ENCODE measurements around the gene GMCL2. TPM values are rescaled to one million over a fixed set of nuclear protein-coding genes. Genes with fewer than 3 reads are reported as not detected.

The GMCL2 gene
- total RNA-seq, 2 donors from 2014 or later = not detected

DNA sequence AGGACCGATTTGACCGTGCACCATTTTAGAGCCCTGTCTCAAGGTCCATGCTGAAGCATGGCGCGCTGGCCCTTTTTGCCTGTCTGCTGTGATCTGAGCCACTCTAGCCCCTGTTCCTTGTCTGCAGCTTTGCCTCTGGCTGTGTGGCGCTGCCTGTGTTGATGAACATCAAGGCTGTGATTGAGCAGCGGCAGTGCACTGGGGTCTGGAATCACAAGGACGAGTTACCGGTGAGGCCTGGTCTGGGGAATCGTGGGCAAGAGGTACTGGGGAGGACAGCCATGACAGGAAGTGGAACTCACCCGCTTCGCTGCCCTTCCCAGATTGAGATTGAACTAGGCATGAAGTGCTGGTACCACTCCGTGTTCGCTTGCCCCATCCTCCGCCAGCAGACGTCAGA lies 39.8 kb downstream of the GMCL2 start:
- Mint-ChIP-seq H3K27me3 (ENCODE audit: insufficient read depth) (no peaks in the 10 kb centered on the region), H3K27ac (no peak overlapping the region), H3K36me3 (ENCODE audit: low read depth) (peaks cover 83% of the 10 kb centered on the region), H3K9me3 (no peaks in the 10 kb centered on the region), H3K4me1 (peaks cover 4% of the 10 kb centered on the region), H3K4me3 (no peak overlapping the region)
- no peaks in the 10 kb centered on the region for H3K4me1 ChIP-seq (ENCODE audit: control insufficient read depth, insufficient read depth, low read length)
- H3K4me3 ChIP-seq (ENCODE audit: low read length) = no peak overlapping the region
- TF ChIP-seq, protein P1, sequence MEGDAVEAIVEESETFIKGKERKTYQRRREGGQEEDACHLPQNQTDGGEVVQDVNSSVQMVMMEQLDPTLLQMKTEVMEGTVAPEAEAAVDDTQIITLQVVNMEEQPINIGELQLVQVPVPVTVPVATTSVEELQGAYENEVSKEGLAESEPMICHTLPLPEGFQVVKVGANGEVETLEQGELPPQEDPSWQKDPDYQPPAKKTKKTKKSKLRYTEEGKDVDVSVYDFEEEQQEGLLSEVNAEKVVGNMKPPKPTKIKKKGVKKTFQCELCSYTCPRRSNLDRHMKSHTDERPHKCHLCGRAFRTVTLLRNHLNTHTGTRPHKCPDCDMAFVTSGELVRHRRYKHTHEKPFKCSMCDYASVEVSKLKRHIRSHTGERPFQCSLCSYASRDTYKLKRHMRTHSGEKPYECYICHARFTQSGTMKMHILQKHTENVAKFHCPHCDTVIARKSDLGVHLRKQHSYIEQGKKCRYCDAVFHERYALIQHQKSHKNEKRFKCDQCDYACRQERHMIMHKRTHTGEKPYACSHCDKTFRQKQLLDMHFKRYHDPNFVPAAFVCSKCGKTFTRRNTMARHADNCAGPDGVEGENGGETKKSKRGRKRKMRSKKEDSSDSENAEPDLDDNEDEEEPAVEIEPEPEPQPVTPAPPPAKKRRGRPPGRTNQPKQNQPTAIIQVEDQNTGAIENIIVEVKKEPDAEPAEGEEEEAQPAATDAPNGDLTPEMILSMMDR (conservative IDR thresholded peaks at IDR 0.05) = no peak
- H3K9me3 ChIP-seq (ENCODE audit: control insufficient read depth, low read length) = no peaks in the 10 kb centered on the region
- DNase-seq = no peak
- no peak overlapping the region for H3K27ac ChIP-seq (ENCODE audit: low read depth, low read length)
- H3K36me3 ChIP-seq (ENCODE audit: control insufficient read depth, insufficient read depth, low read length) = peaks cover 77% of the 10 kb centered on the region
- H3K27me3 ChIP-seq (ENCODE audit: control insufficient read depth, insufficient read depth, low read length, poor library complexity, severe bottlenecking) = no peaks in the 10 kb centered on the region
- 86 to 88% methylated on average over 15 of the region's 15 CpGs for WGBS, 2 experiments (ENCODE audit: insufficient coverage in 1 of 2, insufficient read length in 1 of 2)
- no peak overlapping the region for H3K9ac ChIP-seq (ENCODE audit: extremely low read depth, low read length, poor library complexity, severe bottlenecking)

DNA sequence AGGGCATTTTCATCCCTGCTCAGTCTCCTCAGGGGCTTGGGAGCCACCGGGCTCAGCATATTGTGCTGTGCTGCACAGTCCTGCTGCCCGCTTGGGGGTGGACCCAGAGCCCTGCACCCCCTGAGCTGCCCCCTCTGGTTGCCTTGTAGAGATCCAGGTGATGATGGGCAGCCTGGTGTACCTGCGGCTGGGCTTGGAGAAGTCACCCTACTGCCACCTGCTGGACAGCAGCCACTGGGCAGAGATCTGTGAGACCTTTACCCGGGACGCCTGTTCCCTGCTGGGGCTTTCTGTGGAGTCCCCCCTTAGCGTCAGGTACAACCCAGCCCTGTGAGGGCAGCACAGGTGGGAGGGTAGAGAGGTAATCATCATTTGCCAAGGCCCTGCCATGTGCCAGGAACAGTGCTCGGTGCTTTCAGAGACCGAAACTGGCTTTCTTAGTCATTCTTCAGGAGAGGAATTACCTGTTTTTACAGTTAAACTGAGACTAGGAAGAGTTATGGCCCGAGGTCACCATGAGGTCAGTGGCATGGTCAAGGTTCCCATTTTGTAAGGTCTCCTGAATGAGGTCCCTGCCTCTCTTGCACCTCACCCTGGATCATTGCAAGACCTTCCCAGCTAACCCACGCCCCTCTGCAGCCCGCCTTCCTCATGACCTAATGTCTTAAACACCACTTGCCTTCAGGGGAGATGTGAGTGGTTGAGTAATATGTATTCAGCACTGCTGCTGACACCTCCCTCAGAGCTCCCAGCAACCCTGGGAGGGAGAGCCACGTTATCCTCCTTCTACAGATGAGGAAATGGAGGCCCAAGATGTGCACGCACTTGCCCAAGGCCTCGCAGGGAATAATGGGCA lies 41.0 kb downstream of the GMCL2 start:
- Mint-ChIP-seq H3K27me3 (ENCODE audit: insufficient read depth) (no peaks in the 10 kb centered on the region), H3K9me3 (no peaks in the 10 kb centered on the region), H3K4me3 (no peak overlapping the region), H3K36me3 (ENCODE audit: low read depth) (peaks cover 82% of the 10 kb centered on the region), H3K4me1 (no peaks in the 10 kb centered on the region), H3K27ac (peak overlapping the region; percentile 15)
- Histone ChIP-seq H3K36me3 (ENCODE audit: control insufficient read depth, insufficient read depth, low read length) (peaks cover 80% of the 10 kb centered on the region), H3K4me3 (ENCODE audit: low read length) (no peak overlapping the region), H3K27me3 (ENCODE audit: control insufficient read depth, insufficient read depth, low read length, poor library complexity, severe bottlenecking) (no peaks in the 10 kb centered on the region), H3K9me3 (ENCODE audit: control insufficient read depth, low read length) (no peaks in the 10 kb centered on the region), H3K4me1 (ENCODE audit: control insufficient read depth, insufficient read depth, low read length) (no peaks in the 10 kb centered on the region), H3K9ac (ENCODE audit: extremely low read depth, low read length, poor library complexity, severe bottlenecking) (no peak overlapping the region), H3K27ac (ENCODE audit: low read depth, low read length) (no peak overlapping the region)
- 73 to 87% methylated on average over 7 to 14 of the region's 14 CpGs for WGBS, 2 experiments (ENCODE audit: insufficient coverage in 1 of 2, insufficient read length in 1 of 2)
- TF ChIP-seq, protein P1 (conservative IDR thresholded peaks at IDR 0.05) = peak; percentile 94
- peak; percentile 96 for DNase-seq

DNA sequence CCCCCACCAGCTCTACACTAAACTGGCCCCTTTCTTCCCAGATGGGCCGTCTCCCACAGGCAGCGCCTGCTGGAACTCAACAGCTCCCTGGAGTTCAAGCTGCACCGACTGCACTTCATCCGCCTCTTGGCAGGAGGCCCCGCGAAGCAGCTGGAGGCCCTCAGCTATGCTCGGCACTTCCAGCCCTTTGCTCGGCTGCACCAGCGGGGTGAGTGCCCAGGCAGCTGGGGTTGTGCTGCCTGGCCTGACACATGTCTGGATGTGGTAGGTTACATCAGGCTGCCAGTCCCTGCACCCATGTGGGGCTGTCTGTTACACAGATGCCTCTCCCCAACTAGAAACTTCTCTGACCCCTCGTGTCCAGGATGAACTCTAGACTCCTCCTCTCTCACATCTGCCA lies 43.3 kb downstream of the GMCL2 start:
- no peak overlapping the region for H3K9ac ChIP-seq (ENCODE audit: extremely low read depth, low read length, poor library complexity, severe bottlenecking)
- H3K4me3 Mint-ChIP-seq = no peak overlapping the region
- H3K27ac ChIP-seq (ENCODE audit: low read depth, low read length) = no peak overlapping the region
- H3K36me3 Mint-ChIP-seq (ENCODE audit: low read depth) = peaks cover 75% of the 10 kb centered on the region
- peak overlapping the region; percentile 48 for H3K27ac Mint-ChIP-seq
- DNase-seq = no peak
- no peaks in the 10 kb centered on the region for H3K4me1 Mint-ChIP-seq
- 92 to 100% methylated on average over 1 to 10 of the region's 10 CpGs for WGBS, 2 experiments (ENCODE audit: insufficient coverage in 1 of 2, insufficient read length in 1 of 2)
- no peaks in the 10 kb centered on the region for H3K27me3 ChIP-seq (ENCODE audit: control insufficient read depth, insufficient read depth, low read length, poor library complexity, severe bottlenecking)
- no peaks in the 10 kb centered on the region for H3K9me3 ChIP-seq (ENCODE audit: control insufficient read depth, low read length)
- peaks cover 57% of the 10 kb centered on the region for H3K36me3 ChIP-seq (ENCODE audit: control insufficient read depth, insufficient read depth, low read length)
- H3K4me1 ChIP-seq (ENCODE audit: control insufficient read depth, insufficient read depth, low read length) = no peaks in the 10 kb centered on the region
- H3K27me3 Mint-ChIP-seq (ENCODE audit: insufficient read depth) = no peaks in the 10 kb centered on the region
- H3K9me3 Mint-ChIP-seq = no peaks in the 10 kb centered on the region
- TF ChIP-seq, protein P1 (conservative IDR thresholded peaks at IDR 0.05) = no peak
- H3K4me3 ChIP-seq (ENCODE audit: low read length) = no peak overlapping the region
